ENCODE measurements around the gene CAMKK2.

CAMKK2 gene

DNA sequence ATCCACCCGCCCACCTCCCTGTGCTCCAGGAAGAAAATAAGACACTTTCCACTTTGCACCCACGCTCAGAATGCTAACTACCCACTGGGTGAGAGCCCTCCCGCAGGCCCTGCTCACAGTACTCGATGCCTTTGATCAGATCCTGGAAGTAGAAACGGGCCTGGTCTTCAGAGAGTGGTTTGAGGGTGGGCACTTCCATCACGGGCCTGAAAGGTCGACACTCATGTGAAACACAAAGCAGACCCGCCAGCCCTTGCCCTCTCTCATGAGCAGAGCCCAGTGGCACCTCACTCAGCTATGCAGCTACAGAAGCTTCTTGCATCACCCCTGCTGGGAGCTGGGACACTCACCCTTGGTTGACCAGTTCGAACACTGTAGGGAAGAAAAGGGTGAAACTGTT is 41.1 kb downstream of the CAMKK2 start:
- no peaks in the 10 kb centered on the region for H3K79me2 ChIP-seq (ENCODE audit: insufficient read depth, low read length)
- H3K4me2 ChIP-seq (ENCODE audit: insufficient read depth, low read length), result no peak overlapping the region
- H3K36me3 ChIP-seq (ENCODE audit: insufficient read depth, low read length), result peaks cover 59% of the 10 kb centered on the region
- DNase-seq (no peak), ATAC-seq (ENCODE audit: insufficient read depth, low read depth) (no peak)
- no peaks in the 10 kb centered on the region for H3K9me3 ChIP-seq (ENCODE audit: insufficient read depth, low read length, severe bottlenecking)
- no peaks in the 10 kb centered on the region for H3K27me3 ChIP-seq (ENCODE audit: insufficient read depth, low read length, poor library complexity)
- H3K4me1 ChIP-seq (ENCODE audit: insufficient read depth, low read length), result no peaks in the 10 kb centered on the region
- TF ChIP-seq EZH2 (IDR thresholded peaks at IDR 0.05; ENCODE audit: borderline replicate concordance, low read depth, low read length, severe bottlenecking) (no peak), CTCF (IDR thresholded peaks at IDR 0.05; ENCODE audit: borderline replicate concordance, extremely low read depth, low read length, poor library complexity, severe bottlenecking) (no peak)
- H4K20me1 ChIP-seq (ENCODE audit: insufficient read depth, low read length), result no peaks in the 10 kb centered on the region
- no peak overlapping the region for H2AFZ ChIP-seq (ENCODE audit: low read depth, low read length)
- no peak overlapping the region for H3K9ac ChIP-seq (ENCODE audit: low read depth, low read length)
- H3K27ac ChIP-seq (ENCODE audit: low read length), result no peak overlapping the region
- no peak overlapping the region for H3K4me3 ChIP-seq (ENCODE audit: low read depth in 1 of 2, low read length in 2 of 2)

DNA sequence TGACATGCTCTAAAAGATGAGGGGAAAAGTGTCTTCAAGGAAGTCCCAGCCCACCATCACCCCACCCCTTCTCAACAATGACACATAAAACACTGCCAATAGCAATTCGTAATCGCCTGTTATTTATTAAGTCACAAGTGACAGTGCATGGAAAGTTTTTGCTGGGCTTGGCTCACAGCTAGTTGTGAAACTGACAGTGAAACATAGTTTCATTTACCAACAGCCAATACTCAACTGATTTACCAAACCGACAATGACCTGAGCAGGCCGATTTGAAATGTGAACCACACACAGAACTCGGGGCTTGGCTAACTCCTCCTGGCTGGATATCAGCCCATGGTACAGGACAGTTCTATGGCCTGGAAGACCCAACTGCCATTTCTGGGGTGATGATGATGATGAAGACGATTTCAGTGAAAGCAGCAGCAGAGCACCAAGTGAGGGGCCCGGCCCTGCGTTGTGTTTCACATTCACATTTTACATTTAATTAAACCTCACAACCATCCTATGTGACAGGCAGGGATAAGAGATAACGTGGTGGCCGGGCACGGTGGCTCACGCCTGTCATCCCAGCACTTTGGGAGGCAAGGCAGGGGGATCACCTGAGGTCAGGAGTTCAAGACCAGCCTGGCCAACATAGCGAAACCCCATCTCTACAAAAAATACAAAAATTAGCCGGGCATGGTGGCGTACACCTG is 42.7 kb downstream of the CAMKK2 start:
- Histone ChIP-seq H3K4me1 (ENCODE audit: insufficient read depth, low read length) (no peaks in the 10 kb centered on the region), H3K4me2 (ENCODE audit: insufficient read depth, low read length) (no peak overlapping the region), H3K9ac (ENCODE audit: low read depth, low read length) (no peak overlapping the region), H3K27me3 (ENCODE audit: insufficient read depth, low read length, poor library complexity) (no peaks in the 10 kb centered on the region), H3K36me3 (ENCODE audit: insufficient read depth, low read length) (peaks cover 61% of the 10 kb centered on the region), H3K9me3 (ENCODE audit: insufficient read depth, low read length, severe bottlenecking) (no peaks in the 10 kb centered on the region), H3K79me2 (ENCODE audit: insufficient read depth, low read length) (no peaks in the 10 kb centered on the region), H2AFZ (ENCODE audit: low read depth, low read length) (no peak overlapping the region), H3K27ac (ENCODE audit: low read length) (no peak overlapping the region), H4K20me1 (ENCODE audit: insufficient read depth, low read length) (no peaks in the 10 kb centered on the region), H3K4me3 (ENCODE audit: low read depth in 1 of 2, low read length in 2 of 2) (no peak overlapping the region)
- no peak for ATAC-seq (ENCODE audit: insufficient read depth, low read depth)
- TF ChIP-seq EZH2 (IDR thresholded peaks at IDR 0.05; ENCODE audit: borderline replicate concordance, low read depth, low read length, severe bottlenecking) (no peak), CTCF (IDR thresholded peaks at IDR 0.05; ENCODE audit: borderline replicate concordance, extremely low read depth, low read length, poor library complexity, severe bottlenecking) (no peak)
- no peak for DNase-seq

DNA sequence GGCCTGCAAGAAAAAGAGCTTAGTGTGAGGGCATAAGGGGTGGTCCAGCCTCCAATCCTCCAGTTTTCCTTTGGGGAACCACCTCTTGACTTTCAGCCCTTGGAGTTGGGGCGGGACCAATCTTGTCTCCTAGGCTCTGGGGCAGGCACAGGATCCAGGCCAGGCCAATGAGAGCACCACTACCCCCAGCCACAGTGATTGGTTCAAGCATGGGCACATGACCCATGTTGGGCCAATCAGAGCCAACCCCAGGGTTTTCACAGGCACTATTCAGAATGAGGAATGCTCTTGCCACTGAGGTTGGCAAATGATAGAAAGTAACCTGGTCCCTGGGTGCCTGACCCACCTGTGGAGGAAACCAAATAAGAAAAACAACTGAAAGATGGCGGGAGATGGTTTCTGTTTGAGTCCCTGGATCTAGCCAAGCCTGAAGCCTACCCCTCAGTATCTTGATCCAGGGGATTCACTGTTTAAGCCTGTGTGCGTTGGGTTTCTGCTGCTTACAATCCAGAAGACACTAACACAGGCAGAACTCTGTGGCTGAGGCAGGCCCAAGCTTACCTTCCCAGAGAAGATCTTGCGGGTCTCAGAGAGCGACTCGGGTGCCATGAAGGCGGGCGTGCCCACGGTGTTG is 43.7 kb downstream of the CAMKK2 start:
- Histone ChIP-seq H3K27me3 (ENCODE audit: insufficient read depth, low read length, poor library complexity) (no peaks in the 10 kb centered on the region), H3K36me3 (ENCODE audit: insufficient read depth, low read length) (peaks cover 71% of the 10 kb centered on the region), H4K20me1 (ENCODE audit: insufficient read depth, low read length) (0 out of 2 replicates have a peak, but pooled peaks cover 3% of the 10 kb centered on the region), H3K79me2 (ENCODE audit: insufficient read depth, low read length) (no peaks in the 10 kb centered on the region), H3K27ac (ENCODE audit: low read length) (no peak overlapping the region), H3K4me2 (ENCODE audit: insufficient read depth, low read length) (no peak overlapping the region), H3K4me3 (ENCODE audit: low read depth in 1 of 2, low read length in 2 of 2) (no peak overlapping the region), H3K9ac (ENCODE audit: low read depth, low read length) (no peak overlapping the region), H3K4me1 (ENCODE audit: insufficient read depth, low read length) (no peaks in the 10 kb centered on the region), H3K9me3 (ENCODE audit: insufficient read depth, low read length, severe bottlenecking) (no peaks in the 10 kb centered on the region), H2AFZ (ENCODE audit: low read depth, low read length) (no peak overlapping the region)
- DNase-seq (no peak), ATAC-seq (ENCODE audit: insufficient read depth, low read depth) (no peak)
- TF ChIP-seq CTCF (IDR thresholded peaks at IDR 0.05; ENCODE audit: borderline replicate concordance, extremely low read depth, low read length, poor library complexity, severe bottlenecking) (no peak), EZH2 (IDR thresholded peaks at IDR 0.05; ENCODE audit: borderline replicate concordance, low read depth, low read length, severe bottlenecking) (no peak)

Data from DND-41 (cell line).